Measurements from ENCODE around the gene KDM8. TPM values are rescaled to one million over a fixed set of nuclear protein-coding genes. Genes with fewer than 3 reads are reported as not detected.
A peak's percentile ranks its signal among the peaks of the same experiment; 100 is the strongest.

Gene KDM8
- polyA plus RNA-seq, 1 donor: 10.6 TPM

GRCh38 chr16:27228621-27229501 lies 25.5 kb downstream of the KDM8 start:
- DNase-seq: peak; percentile 67

- DNase-seq: no peak
Measured at GRCh38 chr16:27229891-27230470, 26.7 kb downstream of the KDM8 start.

GRCh38 chr16:27230562-27231001 lies 27.3 kb downstream of the KDM8 start:
- DNase-seq: no peak

GRCh38 chr16:27231692-27232060 lies 28.4 kb downstream of the KDM8 start:
- no peak for DNase-seq

- no peak for DNase-seq
Measured at GRCh38 chr16:27232061-27232900, 29.0 kb downstream of the KDM8 start.

GRCh38 chr16:27232901-27233625 lies 29.7 kb downstream of the KDM8 start:
- no peak for DNase-seq

GRCh38 chr16:27233731-27234130 lies 30.4 kb downstream of the KDM8 start:
- no peak for DNase-seq

GRCh38 chr16:27234171-27234570 lies 30.8 kb downstream of the KDM8 start:
- no peak for DNase-seq

GRCh38 chr16:27234603-27235002 lies 31.3 kb downstream of the KDM8 start:
- no peak for DNase-seq

GRCh38 chr16:27235055-27235937 lies 32.0 kb downstream of the KDM8 start:
- DNase-seq: peak; percentile 69

GRCh38 chr16:27235938-27236245 lies 32.6 kb downstream of the KDM8 start:
- no peak for DNase-seq

GRCh38 chr16:27236635-27237218 lies 33.4 kb downstream of the KDM8 start:
- DNase-seq: no peak

GRCh38 chr16:27237219-27238015 lies 34.1 kb downstream of the KDM8 start:
- DNase-seq: no peak

- no peak for DNase-seq
Measured at GRCh38 chr16:27238016-27238587, 34.8 kb downstream of the KDM8 start.

GRCh38 chr16:27238591-27238990 lies 35.3 kb downstream of the KDM8 start:
- no peak for DNase-seq

- DNase-seq: no peak
Measured at GRCh38 chr16:27239026-27239425, 35.7 kb downstream of the KDM8 start.

- no peak for DNase-seq
Measured at GRCh38 chr16:27239906-27240655, 36.8 kb downstream of the KDM8 start.

- DNase-seq: no peak
Measured at GRCh38 chr16:27240948-27241531, 37.7 kb downstream of the KDM8 start.

All from left kidney (tissue), 2 donors.